RWPE1 (cell line): ENCODE results near the gene CLCN5.

Source experiments
- CTCF ChIA-PET: fragments of 350-600 bp; sonication (Branson Sonifier 250); formaldehyde crosslinking; extraction: SDS; loops from one replicate; lab custom pipeline; 2021; lab: Yijun Ruan, JAX
- POLR2A ChIA-PET: fragments of 400-600 bp; formaldehyde crosslinking; extraction: SDS; loops from one replicate; lab custom pipeline; 2020; ENCODE audit warnings: antibody characterized with exemption; ENCODE audit not compliant: low non-redundant PET; lab: Yijun Ruan, JAX
- DNase-seq: peaks from one replicate; pipeline ENCODE4 v3.0.0; 2012; ENCODE audit warnings: low spot score
- H3K27ac ChIP-seq: fragments of 450-650 bp; 2 replicates; pipeline ENCODE4 v1.5.1; 2017
- CTCF ChIP-seq: fragments of 450-650 bp; conservative IDR thresholded peaks from 2 replicates; pipeline ENCODE4 v1.5.1; 2017; ENCODE audit warnings: low read depth, mild to moderate bottlenecking

CLCN5 gene

DNA sequence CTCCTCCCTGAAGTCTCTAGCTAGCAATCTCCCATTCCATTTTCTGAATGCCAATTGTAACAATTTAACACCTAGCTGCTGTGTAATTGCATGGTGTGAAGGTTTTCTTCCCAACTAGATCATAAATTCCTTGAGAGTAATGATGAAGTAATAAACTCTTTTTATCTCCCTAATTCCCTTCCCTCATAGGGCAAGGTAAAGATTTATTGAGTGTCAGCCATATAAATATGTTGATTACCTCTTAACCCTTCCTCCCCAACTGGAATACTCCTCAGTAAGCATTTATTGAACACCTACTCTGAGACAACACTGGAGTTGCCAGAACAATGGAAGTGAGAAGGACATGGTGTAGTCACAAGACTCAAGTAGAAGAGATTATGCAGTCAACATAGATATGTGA lies 112.7 kb downstream of the CLCN5 start:
- CTCF ChIA-PET: no interaction called here

GRCh38 chrX:50036426-50036825 lies 114.0 kb downstream of the CLCN5 start:
- CTCF ChIA-PET: no interaction called here
- no peak for TF ChIP-seq CTCF
- POLR2A ChIA-PET: no interaction called here
- DNase-seq: no peak
- no peak overlapping the region for H3K27ac ChIP-seq

More for the DNA sequence above, 112.7 kb downstream of the CLCN5 start:
- no peak for DNase-seq
- no peak overlapping the region for H3K27ac ChIP-seq
- POLR2A ChIA-PET: no interaction called here
- TF ChIP-seq CTCF: no peak

DNA sequence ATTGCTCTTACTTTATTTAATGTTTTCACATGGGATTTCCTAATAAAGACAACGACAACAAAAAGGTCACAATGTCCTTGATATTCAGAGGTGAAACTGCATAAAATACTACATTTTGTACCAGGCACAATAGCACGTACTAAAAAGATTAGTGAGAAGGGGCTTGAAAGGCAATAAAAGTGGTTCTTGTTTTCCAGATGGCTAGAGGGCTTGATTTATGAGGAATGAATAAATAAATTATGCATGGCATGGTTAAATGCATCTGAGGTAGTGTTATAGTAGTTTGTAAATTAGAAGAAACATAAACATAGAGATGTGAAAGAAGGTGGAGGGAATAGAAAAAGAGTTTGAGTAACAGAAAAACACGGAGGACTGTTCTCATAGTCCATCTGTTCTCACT lies 123.4 kb downstream of the CLCN5 start:
- no peak for DNase-seq
- no peak overlapping the region for H3K27ac ChIP-seq
- ChIA-PET CTCF (no interaction called here), POLR2A (no interaction called here)
- TF ChIP-seq CTCF: no peak

- POLR2A ChIA-PET: no interaction called here
- no peak overlapping the region for H3K27ac ChIP-seq
- CTCF ChIA-PET: no interaction called here
- TF ChIP-seq CTCF: no peak
- no peak for DNase-seq
Observed at GRCh38 chrX:50049228-50049627, 126.8 kb downstream of the CLCN5 start.

DNA sequence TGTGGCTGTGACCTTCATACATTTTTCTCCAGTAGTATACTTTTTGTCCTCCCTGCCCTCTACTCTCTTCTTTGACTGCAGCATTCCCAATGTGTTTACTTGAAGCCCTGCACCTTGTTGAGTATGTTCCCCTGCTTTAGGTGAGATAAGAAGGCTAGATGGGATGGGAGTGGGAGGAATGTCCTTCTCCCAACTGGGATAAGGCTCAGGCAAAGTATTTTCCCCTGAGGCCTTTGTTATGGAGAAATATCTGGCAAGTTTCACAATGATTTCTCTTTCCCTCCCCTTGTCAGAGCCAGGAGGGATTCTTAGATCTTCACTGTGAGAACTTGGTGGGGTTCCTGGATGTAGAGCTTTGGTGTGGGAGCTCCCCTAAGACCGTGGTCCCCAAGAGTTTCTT lies 131.8 kb downstream of the CLCN5 start:
- no peak for DNase-seq
- ChIA-PET POLR2A (no interaction called here), CTCF (no interaction called here)
- no peak overlapping the region for H3K27ac ChIP-seq
- TF ChIP-seq CTCF: no peak

GRCh38 chrX:50066318-50066937 lies 144.0 kb downstream of the CLCN5 start:
- H3K27ac ChIP-seq: no peak overlapping the region
- ChIA-PET CTCF (no interaction called here), POLR2A (no interaction called here)
- no peak for TF ChIP-seq CTCF
- no peak for DNase-seq
